UCSD-AML1 (cell line): Measurements from ENCODE around the gene BICRA.
A peak's percentile ranks its signal among the peaks of the same experiment; 100 is the strongest.
"Not testable (repeated sequence)": the region's sequence is repeated elsewhere in the genome, so short reads cannot be mapped to it uniquely, and the experiment has no call there.

Source experiments
- DNase-seq: peaks from one replicate; lab custom pipeline; 2025; ENCODE audit not compliant: unreplicated experiment; lab: John Stamatoyannopoulos, UW

Gene BICRA

DNA sequence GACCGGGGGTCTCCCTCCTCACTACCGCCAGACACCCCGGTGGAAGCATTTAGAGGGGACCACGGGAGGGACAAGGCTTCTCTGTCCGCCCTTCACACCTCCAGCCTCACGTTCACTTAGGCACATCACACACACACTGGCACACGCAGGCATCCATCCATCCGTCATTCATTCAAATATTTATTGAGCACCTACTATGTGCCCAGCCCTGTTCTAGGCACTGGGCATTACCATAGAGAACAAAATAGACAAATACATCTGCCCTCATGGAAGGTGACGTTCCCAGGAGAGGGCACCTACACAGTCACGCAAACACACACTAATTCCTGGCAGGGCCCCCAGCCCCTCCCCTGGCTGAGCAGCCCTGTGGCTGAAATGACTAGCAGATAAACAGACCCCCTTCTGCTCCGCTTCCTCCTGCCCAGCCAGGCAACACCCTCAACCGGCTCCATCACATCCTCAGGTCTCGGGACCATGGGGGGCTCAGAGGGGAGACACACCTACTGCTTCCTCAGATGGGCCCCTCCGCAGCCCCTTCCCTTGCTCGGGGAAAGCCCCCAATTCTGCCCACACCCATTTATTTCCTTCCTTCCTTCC lies 132.7 kb downstream of the BICRA start:
- no peak for DNase-seq

DNA sequence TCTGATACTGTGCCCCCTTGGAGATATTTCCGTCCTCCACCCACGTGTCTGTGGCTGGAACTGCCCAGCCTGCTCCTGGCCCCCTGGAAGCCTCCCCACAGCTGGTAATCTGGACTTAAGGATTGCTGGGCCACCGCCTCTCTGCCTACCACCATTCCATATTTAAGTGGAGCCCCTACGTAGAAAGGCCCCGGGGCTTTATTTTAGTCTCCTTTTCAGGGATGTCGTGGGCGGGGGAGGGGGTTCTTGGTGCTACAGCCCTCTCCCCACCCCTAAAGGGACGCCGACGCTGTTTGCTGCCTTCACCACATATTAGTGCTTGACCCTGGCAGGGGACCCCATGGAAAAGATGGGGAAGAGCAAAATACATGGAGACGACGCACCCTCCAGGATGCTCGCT lies 133.7 kb downstream of the BICRA start:
- no peak for DNase-seq

- DNase-seq, result peak; percentile 95
Observed at GRCh38 chr19:47745010-47745901, 136.3 kb downstream of the BICRA start, which contains the start of gene NOP53. TSS of gene NOP53 (plus strand) at chr19:47745546. CDS start at chr19:47745560, 14 bp downstream.

- not testable (repeated sequence) for DNase-seq
Observed at GRCh38 chr19:47746129-47746528, 137.2 kb downstream of the BICRA start.

DNA sequence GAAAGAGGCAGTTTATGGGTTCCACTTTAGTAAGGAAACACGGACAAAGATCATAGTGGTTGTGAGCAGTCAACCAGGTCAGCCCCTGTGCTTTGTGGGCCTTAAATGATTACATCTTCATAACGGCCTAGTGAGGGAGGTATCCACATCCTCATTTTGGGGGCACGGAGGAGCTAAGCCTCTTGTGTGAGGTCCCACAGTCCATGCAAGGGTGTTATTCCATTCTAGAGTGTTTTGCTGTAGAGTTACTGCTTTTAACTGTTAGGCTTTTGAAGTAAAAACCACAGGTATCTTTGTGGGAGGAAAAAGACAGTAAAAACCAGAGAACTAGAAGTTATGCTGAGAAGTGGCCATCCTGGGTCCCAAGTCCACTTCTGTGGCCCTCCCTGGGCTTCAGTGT lies 140.4 kb downstream of the BICRA start:
- DNase-seq, result no peak

DNA sequence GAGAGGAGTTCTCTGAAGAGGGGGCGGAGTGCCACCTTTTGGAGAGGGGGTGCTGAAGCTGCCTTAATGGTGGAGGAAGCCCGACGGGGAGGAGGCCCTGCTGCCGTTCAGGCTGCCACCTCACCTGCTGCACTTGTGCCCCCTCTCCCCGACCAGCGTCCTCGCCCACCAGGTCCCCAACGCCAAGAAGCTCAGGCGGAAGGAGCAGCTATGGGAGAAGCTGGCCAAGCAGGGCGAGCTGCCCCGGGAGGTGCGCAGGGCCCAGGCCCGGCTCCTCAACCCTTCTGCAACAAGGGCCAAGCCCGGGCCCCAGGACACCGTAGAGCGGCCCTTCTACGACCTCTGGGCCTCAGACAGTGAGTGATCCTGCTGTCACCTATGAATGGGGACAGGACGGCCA lies 141.8 kb downstream of the BICRA start:
- DNase-seq, result no peak

GRCh38 chr19:47752440-47753211 lies 143.7 kb downstream of the BICRA start:
- DNase-seq, result no peak
